Measurements from ENCODE around the gene ESYT2.

Gene ESYT2

GRCh38 chr7:158774952-158775351 is 54.4 kb downstream of the ESYT2 start:
- ChIA-PET CTCF (interaction anchor here (0.6 to 1.0 kb wide), 2 partner anchors 70 to 202 kb away, joined by 3 read pairs; partner anchors contain the start of gene NCAPG2), POLR2A (no interaction called here)
- Histone ChIP-seq H3K27ac (ENCODE audit: extremely low read depth, low read depth, low read length) (no peak overlapping the region), H3K4me1 (ENCODE audit: control insufficient read depth, insufficient read depth, low read length) (no peaks in the 10 kb centered on the region), H3K9me3 (ENCODE audit: control insufficient read depth, insufficient read depth, low read depth, low read length) (no peaks in the 10 kb centered on the region), H3K4me3 (ENCODE audit: low read depth, low read length) (no peak overlapping the region), H3K36me3 (ENCODE audit: control insufficient read depth in 2 of 2, insufficient read depth in 1 of 2, low read length in 2 of 2) (peaks cover 0 to 19% of the 10 kb centered on the region in 2 experiments; a peak in 1 of 3 replicates)
- no peak for TF ChIP-seq ZNF248 (tag by site-specific recombination; IDR thresholded peaks at IDR 0.05)
- no peak for TF ChIP-seq ZNF639 (tag by site-specific recombination; IDR thresholded peaks at IDR 0.05)
- TF ChIP-seq ZBTB11 (tag by site-specific recombination; conservative IDR thresholded peaks at IDR 0.05; ENCODE audit: low read depth), result no peak
- no peak for TF ChIP-seq ZNF792 (tag by site-specific recombination; IDR thresholded peaks at IDR 0.05)
- TF ChIP-seq ZNF768 (tag by site-specific recombination; IDR thresholded peaks at IDR 0.05), result no peak
- no peak for TF ChIP-seq ZFP3 (tag by site-specific recombination; IDR thresholded peaks at IDR 0.05; ENCODE audit: low read depth)
- no peak for TF ChIP-seq ZNF302 (tag by site-specific recombination; IDR thresholded peaks at IDR 0.05; ENCODE audit: low read depth)
- TF ChIP-seq ZNF488 (tag by site-specific recombination; IDR thresholded peaks at IDR 0.05), result no peak
- no peak for TF ChIP-seq PRDM2 (tag by site-specific recombination; IDR thresholded peaks at IDR 0.05; ENCODE audit: borderline replicate concordance)
- no peak for TF ChIP-seq ZNF529 (tag by site-specific recombination; IDR thresholded peaks at IDR 0.05; ENCODE audit: insufficient replicate concordance)
- no peak for TF ChIP-seq ZNF580 (tag by site-specific recombination; IDR thresholded peaks at IDR 0.05)
- no peak for TF ChIP-seq ZNF513 (tag by site-specific recombination; IDR thresholded peaks at IDR 0.05)
- TF ChIP-seq ZBTB26 (tag by site-specific recombination; optimal IDR thresholded peaks at IDR 0.05), result no peak
- TF ChIP-seq ZNF174 (tag by site-specific recombination; IDR thresholded peaks at IDR 0.05), result no peak
- no peak for TF ChIP-seq HIC1 (tag by site-specific recombination; IDR thresholded peaks at IDR 0.05)
- TF ChIP-seq ZNF324 (tag by site-specific recombination; IDR thresholded peaks at IDR 0.05), result no peak
- TF ChIP-seq SCRT1 (tag by site-specific recombination; IDR thresholded peaks at IDR 0.05; ENCODE audit: borderline replicate concordance), result no peak
- no peak for TF ChIP-seq OSR2 (tag by site-specific recombination; IDR thresholded peaks at IDR 0.05)
- no peak for TF ChIP-seq ZNF132 (tag by site-specific recombination; IDR thresholded peaks at IDR 0.05; ENCODE audit: borderline replicate concordance)
